HG02610 (cell line): ENCODE data around the gene ATP10D.

Experiments
- ATAC-seq: cut with Tn5 transposase; IDR thresholded peaks from one replicate; pipeline ENCODE4 v1.9.1; 2021; ENCODE audit warnings: mild to moderate bottlenecking, moderate library complexity; ENCODE audit not compliant: unreplicated experiment

The ATP10D gene

DNA sequence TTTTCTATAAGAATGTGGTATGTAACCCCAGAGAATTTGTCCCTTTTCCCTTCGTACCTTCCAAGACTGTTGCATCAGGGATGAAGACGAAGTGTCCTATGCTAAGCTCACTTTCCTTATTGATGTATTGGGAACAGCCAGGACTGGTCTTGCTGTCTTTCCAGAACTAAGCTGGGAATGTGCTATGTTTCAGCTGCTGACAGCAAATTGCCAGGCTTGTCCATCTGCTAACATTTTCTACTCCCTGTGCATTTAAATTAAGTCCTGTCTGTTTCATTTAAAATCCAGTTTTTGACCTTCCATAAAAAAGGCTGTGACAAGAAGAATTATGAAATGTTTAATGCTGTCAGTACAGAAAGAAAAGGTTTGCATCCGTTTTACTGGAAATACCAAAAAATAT, 87.9 kb downstream of the ATP10D start:
- no peak for ATAC-seq

DNA sequence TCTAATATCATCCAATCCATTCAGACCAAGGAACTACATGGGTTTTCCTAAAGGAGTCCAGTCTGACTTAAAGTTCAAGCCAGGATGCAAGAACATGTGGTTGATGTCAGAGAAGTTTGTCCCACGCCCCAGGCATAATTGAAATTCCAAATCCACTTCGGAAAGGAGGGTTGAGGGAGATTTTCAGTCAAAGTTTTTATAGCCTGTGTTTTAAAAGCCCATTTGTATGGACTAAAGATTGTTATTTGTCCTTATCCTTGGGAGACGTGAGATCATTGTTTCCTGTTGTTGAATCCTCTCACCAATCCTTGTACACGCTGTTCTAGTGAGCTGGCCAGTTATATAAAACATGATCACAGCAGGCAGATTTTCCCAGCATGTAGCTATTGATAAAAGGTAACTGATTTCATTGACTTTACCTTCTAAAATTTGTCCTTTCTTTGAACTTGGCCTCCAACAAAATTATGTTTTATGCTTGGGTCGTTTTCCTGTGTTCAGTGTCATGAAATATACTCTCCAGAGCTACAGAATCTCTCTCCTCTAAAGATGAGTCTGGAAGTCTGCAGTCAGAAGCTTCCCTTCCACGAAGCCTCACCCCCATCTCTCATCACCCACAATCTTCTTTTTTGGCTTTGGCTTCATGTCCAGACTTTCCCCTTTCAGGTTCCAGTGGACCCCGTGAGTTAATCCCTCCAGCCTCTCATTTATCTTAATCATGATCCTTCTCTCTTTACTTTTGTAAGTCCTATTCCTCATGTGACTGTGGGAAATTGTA, 92.9 kb downstream of the ATP10D start:
- no peak for ATAC-seq

DNA sequence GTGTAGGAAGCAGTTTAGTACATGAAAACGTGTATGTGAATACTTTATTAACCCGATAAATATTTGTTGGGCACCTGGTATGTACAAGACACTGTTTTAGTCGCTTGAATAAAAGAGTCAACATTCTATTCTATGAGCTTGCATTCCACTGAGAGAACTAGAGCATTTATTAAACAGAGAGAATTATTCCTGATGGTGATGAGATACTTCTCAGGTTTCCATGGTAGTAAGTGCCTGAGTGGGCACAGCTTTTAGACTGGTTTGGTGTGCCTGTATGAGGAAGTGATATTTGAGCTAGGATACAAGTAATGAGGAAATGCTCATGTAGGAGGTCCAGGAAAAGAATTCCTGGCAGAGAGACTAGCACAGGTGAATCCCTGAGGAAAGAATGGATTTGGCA, 94.2 kb downstream of the ATP10D start:
- ATAC-seq: no peak

DNA sequence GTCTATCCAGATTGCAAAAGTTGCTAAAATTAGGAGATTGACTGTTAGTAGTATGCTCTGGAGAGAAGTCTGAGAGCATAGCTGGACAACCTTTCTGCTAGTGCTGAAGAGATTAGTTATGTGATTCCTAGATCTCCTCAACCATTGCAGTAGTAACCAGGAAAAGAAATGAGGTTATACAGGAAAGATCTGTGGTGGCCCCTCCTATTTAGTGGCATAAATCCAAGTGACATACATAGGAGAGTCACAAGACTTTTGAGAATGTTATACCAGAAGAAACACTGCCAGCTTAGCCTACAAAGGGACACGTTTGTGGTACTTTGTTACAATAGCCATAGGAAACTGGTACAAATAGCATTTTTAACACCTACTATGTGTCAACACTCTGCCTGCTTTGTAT, 105.2 kb downstream of the ATP10D start:
- no peak for ATAC-seq

DNA sequence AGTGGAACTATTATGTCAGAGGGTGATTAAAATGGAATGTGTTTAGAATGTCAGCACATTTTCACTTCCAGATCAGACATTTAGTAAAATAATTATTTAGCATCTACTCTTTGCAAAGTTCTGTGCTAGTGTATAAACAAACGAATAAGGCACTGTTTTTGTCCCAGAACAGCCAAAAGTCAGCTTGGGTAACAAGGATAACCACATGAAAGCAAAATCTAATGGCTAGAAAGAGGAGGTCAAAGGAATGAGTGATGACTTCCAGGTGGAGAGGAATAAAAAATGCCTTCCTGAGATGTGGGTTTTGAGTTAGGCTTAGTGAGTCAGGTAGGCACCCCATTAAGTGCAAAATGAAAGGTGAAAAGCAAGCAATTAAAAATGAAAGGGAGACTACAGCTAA, 112.6 kb downstream of the ATP10D start:
- ATAC-seq: no peak

DNA sequence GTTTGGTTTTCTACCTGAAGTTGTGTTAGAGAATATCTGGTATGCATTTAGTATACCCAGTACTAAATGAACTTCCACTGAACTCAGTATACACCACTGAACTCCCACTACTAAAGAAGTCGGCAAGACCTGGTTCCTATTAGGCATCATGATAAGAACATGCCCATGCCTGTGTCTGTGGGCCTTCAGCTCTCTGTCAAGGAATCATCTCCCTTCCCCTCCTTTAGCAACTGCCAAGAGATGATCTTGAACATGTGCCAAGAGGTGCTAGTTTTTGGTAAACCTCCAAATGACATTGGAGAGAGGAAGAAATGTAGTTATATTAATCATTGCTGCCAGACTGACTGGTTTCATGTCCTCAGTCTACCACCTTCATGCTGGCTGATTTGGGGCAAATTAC, 113.2 kb downstream of the ATP10D start:
- no peak for ATAC-seq

DNA sequence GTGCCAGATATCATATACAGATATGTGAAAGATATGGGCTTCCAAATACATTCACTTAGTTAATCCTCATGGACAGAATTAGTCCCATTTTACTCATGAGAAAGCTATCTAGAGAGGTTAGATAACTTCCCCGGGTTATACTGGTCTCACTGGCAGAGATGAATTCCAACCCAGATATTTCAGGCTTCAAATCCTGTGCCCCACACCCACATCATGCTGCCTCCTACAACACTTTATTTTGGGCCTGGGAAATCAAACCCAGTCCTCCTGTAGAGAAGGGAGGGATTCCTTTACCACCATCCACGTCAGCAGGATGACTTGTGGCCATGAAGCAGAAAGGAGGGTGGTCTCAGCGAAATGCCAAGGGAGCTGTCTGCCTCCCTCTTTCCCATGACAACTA, 113.8 kb downstream of the ATP10D start:
- ATAC-seq: no peak

DNA sequence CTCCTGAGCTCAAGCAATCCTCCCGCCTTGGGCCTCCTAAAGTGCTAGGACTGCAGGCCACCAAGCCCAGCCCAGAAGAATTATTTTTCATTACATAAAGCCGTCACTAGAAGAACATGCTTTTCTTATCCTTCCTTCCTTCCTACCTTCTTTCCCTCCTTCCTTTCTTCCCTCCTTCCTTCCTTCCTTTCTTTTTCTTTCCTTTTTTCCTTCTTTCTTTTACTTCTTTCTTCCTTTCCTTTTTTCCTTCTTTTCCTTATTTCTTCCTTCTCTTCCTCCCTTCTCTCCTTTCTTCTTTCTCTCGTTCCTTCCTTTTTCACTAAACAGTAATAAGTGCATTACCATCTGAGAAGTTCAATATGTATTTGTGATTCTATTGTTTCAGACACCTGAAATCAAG, 121.4 kb downstream of the ATP10D start:
- ATAC-seq: no peak

DNA sequence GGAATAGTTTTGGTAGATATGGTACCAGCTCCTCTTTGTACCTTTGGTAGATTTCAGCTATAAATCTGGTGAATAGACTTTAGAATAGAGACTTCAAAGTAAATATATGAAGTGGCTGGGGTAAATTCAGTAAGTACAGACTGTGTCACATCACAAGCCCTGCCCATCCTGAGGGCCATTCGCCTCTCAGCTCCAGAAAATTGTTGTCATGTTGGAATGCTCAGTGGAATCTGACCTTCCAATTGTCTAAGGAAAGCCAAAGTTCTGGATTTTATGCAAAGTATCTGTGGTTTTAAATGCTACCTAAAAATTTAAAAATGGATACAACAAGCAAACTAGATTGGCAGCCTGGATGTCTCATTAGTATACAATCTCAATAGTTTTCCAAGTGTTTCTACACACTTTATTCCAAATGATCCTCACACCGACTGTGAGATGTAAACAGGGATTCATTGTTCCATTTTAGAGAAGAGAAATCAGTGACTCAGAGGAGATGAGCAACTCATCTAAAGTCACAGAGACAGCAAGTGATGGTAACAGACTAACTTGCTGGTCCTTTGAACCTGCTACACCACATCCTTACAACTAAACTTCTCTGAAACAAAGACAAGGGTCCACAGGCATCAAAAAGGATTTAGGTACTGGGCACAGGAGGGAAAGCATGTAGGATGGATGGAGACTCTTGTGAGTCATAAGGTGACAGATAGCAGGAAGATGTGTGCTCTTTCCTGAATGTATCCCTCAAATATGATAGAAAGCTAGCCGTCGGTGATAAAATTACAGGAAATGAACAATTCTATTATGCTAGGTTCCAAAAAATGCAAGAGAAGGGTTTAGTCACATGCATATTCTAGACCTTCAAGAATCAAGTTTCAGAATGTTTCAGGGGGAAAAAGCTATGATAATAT, 127.3 kb downstream of the ATP10D start:
- ATAC-seq: no peak

DNA sequence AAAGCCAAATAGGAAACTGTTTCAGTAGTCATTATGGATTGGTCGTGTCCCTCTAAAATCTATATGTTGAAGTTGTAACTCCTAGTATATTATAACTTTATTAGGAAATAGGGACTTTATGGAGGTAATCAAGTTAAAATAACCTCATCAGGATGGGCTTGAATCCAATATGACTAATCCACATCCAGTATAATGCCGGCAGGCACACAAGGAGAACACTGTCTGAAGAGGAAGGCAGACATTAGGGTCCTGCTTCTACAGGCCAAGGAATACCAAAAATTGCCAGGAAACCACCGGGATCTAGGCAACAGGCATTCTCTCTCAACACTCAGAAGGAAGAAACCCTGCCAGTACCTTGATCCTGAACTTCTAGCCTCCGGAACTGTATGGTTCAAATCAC, 130.3 kb downstream of the ATP10D start:
- ATAC-seq: no peak

DNA sequence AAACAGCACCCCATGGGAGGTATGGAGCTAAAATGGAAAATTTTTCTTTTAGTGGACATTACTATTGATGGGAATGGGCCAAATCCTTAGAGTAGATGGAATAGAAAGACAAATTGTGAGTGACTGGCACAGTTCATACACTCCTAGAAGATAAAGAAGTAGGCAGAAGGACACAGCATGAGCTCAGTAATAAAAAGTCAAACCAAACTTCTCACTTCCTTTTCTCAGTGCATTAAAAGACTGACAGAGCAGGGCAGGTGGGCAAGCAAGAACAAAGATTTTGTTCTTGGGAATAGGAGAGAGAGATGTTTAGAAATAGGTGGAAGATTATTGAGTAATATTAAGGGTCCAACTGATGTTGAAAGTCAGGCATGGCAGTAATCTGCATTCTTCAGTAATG, 132.5 kb downstream of the ATP10D start:
- ATAC-seq: peak; percentile 53

DNA sequence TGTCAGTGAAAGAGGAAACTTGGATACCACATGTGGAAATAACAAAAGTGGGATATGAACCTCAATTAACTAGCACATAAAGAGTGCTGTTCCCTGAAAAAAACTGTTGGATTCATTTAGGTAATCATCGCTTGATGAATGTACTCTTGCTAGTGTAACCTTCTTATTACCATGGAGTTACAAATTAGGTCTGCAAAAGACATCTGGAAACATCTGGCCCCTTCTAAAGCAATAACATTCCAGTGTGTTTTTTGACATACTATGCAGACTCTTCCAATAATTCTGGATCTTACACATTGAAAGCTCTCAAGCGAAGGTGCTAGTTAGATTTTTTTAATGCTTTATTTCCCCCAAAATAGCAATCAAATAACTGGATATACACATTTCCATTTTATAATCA, 134.6 kb downstream of the ATP10D start:
- no peak for ATAC-seq

DNA sequence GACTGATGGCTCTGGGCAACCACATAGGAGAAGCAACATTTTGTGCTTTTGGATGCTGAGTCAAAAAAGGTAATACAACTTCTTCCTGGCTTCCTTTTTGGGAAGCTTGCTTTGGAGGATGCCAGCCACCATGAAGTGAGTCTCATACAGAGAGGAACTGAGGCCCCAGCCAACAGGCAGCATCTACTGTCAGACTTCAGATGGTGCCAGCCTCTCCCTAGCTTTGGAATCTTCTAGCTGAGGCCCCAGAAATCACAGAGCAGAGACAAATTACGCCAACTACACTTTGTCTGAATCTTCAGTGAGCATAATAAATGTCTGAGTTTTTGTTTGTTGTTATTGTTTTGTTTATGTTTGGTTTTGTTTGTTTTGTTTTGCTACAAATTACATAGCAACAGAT, 136.1 kb downstream of the ATP10D start:
- ATAC-seq: no peak

DNA sequence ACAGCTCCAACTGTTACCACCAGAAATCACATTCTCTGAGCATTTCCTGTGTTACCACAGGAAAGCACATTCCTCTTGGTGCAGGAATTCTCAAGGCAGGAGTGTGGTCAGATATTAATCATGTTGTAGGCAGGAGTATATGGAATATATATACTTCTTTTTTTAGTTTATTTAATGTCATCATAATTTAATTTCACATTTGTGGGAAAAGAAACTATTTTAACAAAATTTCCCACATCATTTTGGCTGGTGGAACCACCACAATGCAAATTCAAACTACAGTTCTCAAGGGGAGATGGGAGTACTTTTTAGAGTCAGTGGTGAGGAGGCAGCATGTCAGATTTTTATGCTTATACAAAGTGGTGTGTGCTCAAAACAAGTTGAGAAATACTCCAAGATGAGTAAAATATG, 139.0 kb downstream of the ATP10D start:
- no peak for ATAC-seq

DNA sequence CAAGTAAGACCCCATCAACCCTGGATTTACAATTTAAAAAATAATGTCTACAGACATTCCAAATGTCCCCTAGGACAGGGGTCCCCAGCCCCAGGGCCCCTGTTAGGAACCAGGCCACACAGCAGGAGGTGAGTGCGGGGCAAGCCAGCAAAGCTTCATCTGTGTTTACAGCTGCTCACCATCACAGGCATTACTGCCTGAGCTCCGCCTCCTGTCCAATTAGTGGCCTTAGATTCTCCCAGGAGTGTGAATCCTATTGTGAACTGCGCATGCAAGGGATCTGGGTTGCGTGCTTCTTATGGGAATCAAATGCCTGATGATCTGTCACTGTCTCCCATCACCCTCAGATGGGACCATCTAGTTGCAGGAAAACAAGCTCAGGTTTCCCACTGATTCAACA, 146.1 kb downstream of the ATP10D start:
- ATAC-seq: no peak

DNA sequence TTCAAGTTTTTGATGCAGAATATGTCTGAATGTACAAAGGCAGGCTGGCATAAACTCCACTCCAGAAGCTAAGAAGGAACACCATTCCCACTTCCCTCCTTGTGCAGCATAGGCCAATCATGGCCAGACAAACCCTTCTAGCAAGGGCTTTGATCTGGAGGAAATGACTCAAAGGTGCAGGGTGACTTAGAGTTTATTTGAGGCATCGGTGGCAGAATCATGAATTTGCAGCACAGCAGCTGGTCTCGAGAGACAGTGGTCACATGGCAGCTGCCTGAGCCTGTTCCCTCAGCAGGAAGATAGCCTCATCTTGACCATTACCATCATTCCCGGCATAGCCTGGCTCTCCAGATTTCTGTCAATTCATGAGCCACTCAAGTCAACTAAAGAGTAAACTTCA, 154.5 kb downstream of the ATP10D start:
- ATAC-seq: peak; percentile 66

DNA sequence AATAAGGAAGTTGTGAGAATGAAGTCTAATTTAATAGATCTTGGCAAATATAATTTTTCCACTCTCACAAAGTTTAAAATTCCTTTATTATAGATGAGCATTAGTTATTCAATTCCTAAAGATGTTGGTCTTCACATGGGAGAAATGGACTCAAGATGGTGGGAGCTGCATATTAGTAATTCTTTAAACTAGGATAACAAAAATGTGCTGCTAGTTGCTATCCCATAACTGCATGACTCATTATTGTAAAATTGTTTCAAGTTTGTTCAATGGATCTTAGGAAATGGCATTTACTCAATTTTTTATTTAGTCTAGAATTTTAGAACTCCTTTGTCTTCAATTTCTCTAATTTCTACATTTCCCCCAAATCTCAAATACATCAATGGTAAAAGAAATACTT, 155.8 kb downstream of the ATP10D start:
- no peak for ATAC-seq

DNA sequence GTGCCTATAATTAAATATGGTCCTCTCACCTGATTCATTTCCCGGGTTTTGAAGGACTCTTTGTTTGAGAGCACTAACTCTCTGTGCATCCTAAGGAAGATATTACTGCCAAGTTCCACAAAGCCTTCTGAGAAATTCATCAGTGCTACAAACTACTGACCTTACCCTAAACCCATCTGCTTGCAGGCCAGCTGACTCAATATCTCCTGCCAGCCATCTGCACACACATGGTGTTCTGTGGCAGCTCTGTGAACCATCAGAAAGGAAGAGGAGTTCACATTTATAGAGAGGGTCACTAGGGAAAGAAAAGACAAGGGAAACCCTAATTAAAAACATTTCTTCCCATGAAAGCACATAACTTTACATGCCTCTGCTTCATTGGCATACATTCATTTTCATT, 156.7 kb downstream of the ATP10D start:
- ATAC-seq: no peak

DNA sequence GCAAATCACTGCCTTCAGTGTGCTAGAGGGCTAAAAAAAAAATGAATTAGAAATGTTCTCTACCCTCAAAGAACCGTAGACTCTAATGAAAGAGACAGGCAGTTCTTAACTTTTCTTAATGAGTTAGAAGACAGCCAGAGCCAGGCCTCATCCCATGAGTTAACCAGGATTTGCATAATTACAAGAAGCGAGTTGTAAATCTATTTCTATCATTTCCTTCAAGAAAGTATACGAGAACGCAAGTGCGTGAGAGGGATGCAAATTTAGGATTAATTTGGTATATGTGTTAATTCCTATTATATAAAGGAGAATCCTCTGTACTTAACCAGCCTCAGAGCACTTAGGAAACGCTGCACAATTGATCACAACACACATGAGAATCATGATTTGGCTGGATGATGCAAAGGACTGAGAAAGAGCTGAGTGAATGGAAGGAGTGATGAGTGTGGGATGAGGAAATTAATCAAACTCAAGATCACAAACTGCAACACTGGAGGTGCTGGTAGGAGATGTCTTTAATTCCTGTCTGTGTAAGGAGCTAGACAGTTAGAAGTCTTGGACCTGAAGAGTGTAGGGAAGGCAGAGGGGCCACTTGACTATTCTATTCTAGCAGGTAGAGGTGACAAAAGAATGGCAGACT, 157.2 kb downstream of the ATP10D start:
- ATAC-seq: no peak
